ENCODE data around the gene RPL5. TPM values are rescaled to one million over a fixed set of nuclear protein-coding genes. Genes with fewer than 3 reads are reported as not detected.
A peak's percentile ranks its signal among the peaks of the same experiment; 100 is the strongest.
"Not testable (repeated sequence)": the region's sequence is repeated elsewhere in the genome, so short reads cannot be mapped to it uniquely, and the experiment has no call there.

Gene RPL5
- polyA plus RNA-seq (1,461 and 1,645 TPM in 2 replicates), polyA minus RNA-seq (882 and 1,045 TPM in 2 replicates)

GRCh38 chr1:92831762-92832536 is at the start of gene RPL5:
RPL5 (plus strand) TSS chr1:92832040; CDS start chr1:92832115, 75 bp downstream.
- Histone ChIP-seq H2AFZ (ENCODE audit: low read depth, low read length) (peak within 1 kb of the TSS; percentile 73), H3K4me2 (ENCODE audit: low read length) (peak within 1 kb of the TSS; percentile 92), H3K27me3 (ENCODE audit: insufficient read depth, low read depth, low read length) (no peaks in the 10 kb centered on the region), H3K9me3 (ENCODE audit: low read length) (no peaks in the 10 kb centered on the region), H3K9ac (ENCODE audit: low read length) (peak within 1 kb of the TSS; percentile 87), H3K9me2 (ENCODE audit: insufficient read depth, low read length) (no peaks in the 10 kb centered on the region), H3K4me3 (ENCODE audit: low read length) (peak within 1 kb of the TSS; percentile 93), H3K79me2 (replicated peaks; ENCODE audit: insufficient read depth, low read length) (peaks cover 48% of the 10 kb centered on the region), H4K20me1 (ENCODE audit: insufficient read depth) (peaks cover 21% of the 10 kb centered on the region), H3K36me3 (ENCODE audit: insufficient read depth, low read length) (no peaks in the 10 kb centered on the region), H3K27ac (ENCODE audit: low read length) (peak within 1 kb of the TSS; percentile 89), H3F3A (ENCODE audit: insufficient read depth, low read length, poor library complexity, severe bottlenecking) (no peaks in the 10 kb centered on the region)
- TF ChIP-seq CTCF (IDR thresholded peaks at IDR 0.05; ENCODE audit: poor library complexity, severe bottlenecking) (peak; percentile 99), RAD21 (conservative IDR thresholded peaks at IDR 0.05) (peak; percentile 43), EZH2 (IDR thresholded peaks at IDR 0.05; ENCODE audit: borderline replicate concordance, insufficient read depth, low read length, poor library complexity, severe bottlenecking) (no peak), MXI1 (conservative IDR thresholded peaks at IDR 0.05; ENCODE audit: poor library complexity, severe bottlenecking) (peak; percentile 97), REST (IDR thresholded peaks at IDR 0.05; ENCODE audit: borderline replicate concordance) (peak; percentile 99), SMC3 (conservative IDR thresholded peaks at IDR 0.05; ENCODE audit: poor library complexity) (peak; percentile 66), TAF1 (IDR thresholded peaks at IDR 0.05; ENCODE audit: low read depth) (peak; percentile 98), EP300 (conservative IDR thresholded peaks at IDR 0.05; ENCODE audit: poor library complexity, severe bottlenecking) (peak; percentile 88), POLR2AphosphoS5 (IDR thresholded peaks at IDR 0.05) (peak; percentile 100)

- not testable (repeated sequence) for H3F3A ChIP-seq (ENCODE audit: insufficient read depth, low read length, poor library complexity, severe bottlenecking); H3K27ac ChIP-seq (ENCODE audit: low read length); H3K9me3 ChIP-seq (ENCODE audit: low read length); H3K27me3 ChIP-seq (ENCODE audit: insufficient read depth, low read depth, low read length); H4K20me1 ChIP-seq (ENCODE audit: insufficient read depth); H2AFZ ChIP-seq (ENCODE audit: low read depth, low read length); H3K36me3 ChIP-seq (ENCODE audit: insufficient read depth, low read length); H3K9ac ChIP-seq (ENCODE audit: low read length); H3K9me2 ChIP-seq (ENCODE audit: insufficient read depth, low read length)
- Histone ChIP-seq H3K4me3 (ENCODE audit: low read length) (peak overlapping the region; percentile 98), H3K4me2 (ENCODE audit: low read length) (peak overlapping the region; percentile 66), H3K79me2 (replicated peaks; ENCODE audit: insufficient read depth, low read length) (peaks cover 10% of the 10 kb centered on the region)
Measured at GRCh38 chr1:92783550-92783949, 48.3 kb upstream of the RPL5 start.

Measured in neural cell (in vitro differentiated cells).